Endothelial cell of umbilical vein (primary cell): ENCODE measurements around the gene IFNL3. TPM values are rescaled to one million over a fixed set of nuclear protein-coding genes. Genes with fewer than 3 reads are reported as not detected.
A peak's percentile ranks its signal among the peaks of the same experiment; 100 is the strongest.

Source experiments
- BruUV-seq: library from RNA; stranded (reverse); fragments of 400-500 nt; replicated peaks from 2 replicates; lab custom pipeline; 2021; lab: Mats Ljungman, UMichigan
- CTCF ChIA-PET: fragments of 300-600, 350-600 bp; sonication (Branson Sonifier 250); formaldehyde crosslinking; loops from one replicate; lab custom pipeline; 2021; ENCODE audit warnings: antibody characterized with exemption, inconsistent platforms; lab: Charles Lee
- POLR2A ChIA-PET: fragments of 300-600, 350-600 bp; sonication (Branson Sonifier 250); formaldehyde crosslinking; loops from one replicate; lab custom pipeline; 2021; ENCODE audit warnings: antibody characterized with exemption, inconsistent platforms; lab: Charles Lee
- DNase-seq: peaks from one replicate; pipeline ENCODE4 v3.0.0-alpha.2; 2011; ENCODE audit warnings: low read depth, low spot score
- FAIRE-seq: peaks from 2 replicates; lab custom pipeline; 2011; peaks lifted over from hg19 to GRCh38; lab: Jason Lieb, UNC
- H2AFZ ChIP-seq: 2 replicates; pipeline ENCODE4 v1.6.0; 2012; ENCODE audit warnings: low read depth, low read length, control low read depth, inconsistent platforms
- H3K27ac ChIP-seq: 2 replicates; pipeline ENCODE4 v1.5.1; 2011; ENCODE audit warnings: low read depth, mild to moderate bottlenecking, control low read depth, low read length, moderate library complexity; ENCODE audit not compliant: insufficient read depth
- H3K27me3 ChIP-seq, 2 experiments: 2 replicates each; pipeline versions ENCODE4 v1.6.0 to v1.6.1; 2011; ENCODE audit warnings: low read length in 2 of 2, mixed read lengths in 1 of 2; ENCODE audit not compliant: control insufficient read depth in 2 of 2, insufficient read depth in 2 of 2
- H3K36me3 ChIP-seq, 2 experiments: 2 replicates in 1 of 2; 3 replicates in 1 of 2; pipeline ENCODE4 v1.5.1; 2011; ENCODE audit warnings: low read length in 2 of 2, mild to moderate bottlenecking in 1 of 2, moderate library complexity in 1 of 2; ENCODE audit not compliant: control insufficient read depth in 2 of 2, insufficient read depth in 2 of 2; ENCODE audit errors: extremely low read depth in 1 of 2
- H3K4me1 ChIP-seq: 3 replicates; pipeline ENCODE4 v1.5.1; 2011; ENCODE audit warnings: mild to moderate bottlenecking, low read length; ENCODE audit not compliant: control insufficient read depth, insufficient read depth; ENCODE audit errors: extremely low read depth
- H3K4me2 ChIP-seq: 2 replicates; pipeline ENCODE4 v1.6.1; 2011; ENCODE audit warnings: low read length, control low read depth, mixed read lengths; ENCODE audit not compliant: insufficient read depth
- H3K4me3 ChIP-seq, 3 experiments: fragments of 200-600 bp in 1 of 3; sonication (generic), shearing (Covaris generic) in 1 of 3; replicated peaks in 1 of 3; 2 replicates each; pipeline ENCODE4 v1.5.1; 2011 to 2016; ENCODE audit warnings: control low read depth in 3 of 3, low read length in 3 of 3, mild to moderate bottlenecking in 2 of 3, inconsistent platforms in 1 of 3, low read depth in 1 of 3, moderate library complexity in 1 of 3; ENCODE audit not compliant: insufficient read depth in 1 of 3
- H3K79me2 ChIP-seq: 2 replicates; pipeline ENCODE4 v1.6.0; 2012; ENCODE audit warnings: low read length, inconsistent platforms; ENCODE audit not compliant: control insufficient read depth, insufficient read depth
- H3K9ac ChIP-seq: replicated peaks from 2 replicates; pipeline ENCODE3; 2011; ENCODE audit warnings: low read length, control low read depth; ENCODE audit not compliant: insufficient read depth; ENCODE audit errors: extremely low read depth
- H3K9me1 ChIP-seq: replicated peaks from 3 replicates; pipeline ENCODE4 v1.6.0; 2011; ENCODE audit warnings: mild to moderate bottlenecking, low read length; ENCODE audit not compliant: control insufficient read depth, insufficient read depth; ENCODE audit errors: extremely low read depth
- H3K9me3 ChIP-seq: replicated peaks from 2 replicates; pipeline ENCODE4 v1.5.1; 2012; ENCODE audit warnings: low read length, inconsistent platforms; ENCODE audit not compliant: control insufficient read depth, insufficient read depth
- H4K20me1 ChIP-seq: replicated peaks from 2 replicates; pipeline ENCODE3; 2011; ENCODE audit warnings: mild to moderate bottlenecking, low read length; ENCODE audit not compliant: control insufficient read depth, insufficient read depth; ENCODE audit errors: extremely low read depth
- CTCF ChIP-seq, 2 donors: IDR thresholded peaks; 1 replicate in 1 of 2; 2 replicates in 1 of 2; pipeline ENCODE4 v1.5.1; 2011; ENCODE audit warnings: low read length in 2 of 2, mild to moderate bottlenecking in 2 of 2, moderate library complexity in 2 of 2, control low read depth in 1 of 2, inconsistent platforms in 1 of 2, low read depth in 1 of 2; ENCODE audit not compliant: insufficient read depth in 1 of 2; ENCODE audit errors: extremely low read depth in 1 of 2
- EZH2 ChIP-seq: IDR thresholded peaks from 2 replicates; pipeline ENCODE4 v1.6.1; 2012; ENCODE audit warnings: borderline replicate concordance, low read depth, mild to moderate bottlenecking, moderate library complexity, low read length, inconsistent platforms; ENCODE audit not compliant: severe bottlenecking
- FOS ChIP-seq: IDR thresholded peaks from 2 replicates; pipeline ENCODE4 v1.6.1; 2011; ENCODE audit warnings: mild to moderate bottlenecking, low read length, moderate library complexity, borderline replicate concordance; ENCODE audit not compliant: insufficient read depth
- GATA2 ChIP-seq: IDR thresholded peaks from 2 replicates; pipeline ENCODE4 v1.7.0; 2011; ENCODE audit warnings: low read depth, mild to moderate bottlenecking, moderate library complexity, mixed read lengths, low read length; ENCODE audit not compliant: insufficient read length, insufficient read depth
- JUN ChIP-seq: IDR thresholded peaks from 2 replicates; pipeline ENCODE4 v1.6.1; 2011; ENCODE audit warnings: borderline replicate concordance, low read depth; ENCODE audit not compliant: insufficient read length, insufficient read depth
- MAX ChIP-seq: IDR thresholded peaks from 2 replicates; pipeline ENCODE4 v1.6.1; 2011; ENCODE audit not compliant: insufficient read depth, insufficient read length
- MYC ChIP-seq: IDR thresholded peaks from one replicate; pipeline ENCODE4 v1.6.1; 2011; ENCODE audit warnings: mild to moderate bottlenecking, low read depth, low read length
- POLR2A ChIP-seq: IDR thresholded peaks from 2 replicates; pipeline ENCODE4 v1.6.1; 2012; ENCODE audit warnings: low read depth, mild to moderate bottlenecking, control low read depth, low read length
- POLR2AphosphoS5 ChIP-seq: IDR thresholded peaks from 2 replicates; pipeline ENCODE4 v1.6.1; 2012; ENCODE audit warnings: low read depth, mild to moderate bottlenecking, control low read depth, low read length, moderate library complexity; ENCODE audit not compliant: insufficient read depth
- dilution Hi-C: fragments of 300-500 bp; cut with MboI; formaldehyde crosslinking; loops from one replicate; pipeline ENCODE4 v1.15.0; 2019; ENCODE audit warnings: low sequenced_read_pairs; ENCODE audit not compliant: extremely low pct_ligation_motif_present
- intact Hi-C: fragments of 100-400 bp; cut with micrococcal nuclease; formaldehyde crosslinking; loops from one replicate; pipeline ENCODE4 v1.10.0; 2022
- polyA plus RNA-seq, 4 experiments: library from polyadenylated mRNA; depleted of rRNA in 3 of 4; stranded (reverse) in 3 of 4; unstranded in 1 of 4; fragments of >200 nt; gene quantifications; 2 replicates each; pipeline versions ENCODE4 v1.2.1 to v1.2.3, GENCODE V29; 2011 to 2012; ENCODE audit warnings: missing spikeins in 1 of 4
- total RNA-seq: library from RNA; stranded (reverse); gene quantifications from 2 replicates; pipeline ENCODE4 v1.2.3, GENCODE V29; 2021

IFNL3 gene
- total and polyA plus RNA-seq, 2 donors (not counting 3 experiments of a cell fraction or from before 2014, with no cell fraction given), result not detected

DNA sequence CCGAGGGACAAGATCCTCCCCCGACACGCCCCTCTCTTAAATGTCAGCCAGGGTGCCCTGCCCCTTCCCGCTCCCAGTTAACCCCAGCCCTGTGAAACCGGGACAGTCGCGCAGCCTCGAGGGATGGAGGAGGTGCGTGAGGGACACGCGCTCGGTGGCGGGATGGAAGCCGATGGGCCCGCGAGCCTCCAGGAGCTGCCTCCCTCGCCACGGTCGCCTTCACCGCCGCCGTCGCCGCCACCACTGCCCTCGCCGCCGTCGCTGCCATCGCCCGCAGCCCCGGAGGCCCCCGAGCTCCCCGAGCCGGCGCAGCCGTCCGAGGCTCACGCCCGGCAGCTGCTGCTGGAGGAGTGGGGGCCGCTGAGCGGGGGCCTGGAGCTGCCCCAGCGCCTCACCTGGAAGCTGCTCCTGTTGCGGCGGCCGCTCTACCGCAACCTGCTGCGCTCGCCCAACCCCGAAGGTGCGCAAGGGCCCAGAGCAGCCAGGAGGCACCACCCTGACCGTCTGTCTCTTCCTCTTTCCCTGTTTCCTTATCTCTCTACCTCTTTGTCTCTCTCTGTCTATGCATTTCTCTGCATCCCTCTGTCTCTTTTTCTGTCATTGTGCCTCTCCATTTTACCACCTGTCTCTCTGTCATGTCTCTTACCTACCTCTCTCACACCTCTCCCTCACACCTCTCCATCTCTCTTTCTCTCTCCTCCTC is 47.8 kb downstream of the IFNL3 start, which contains the start of gene NCCRP1:
NCCRP1 (plus strand) TSS at position 105 of the 703 bp plus-strand sequence; CDS start at position 124, 19 bp downstream.
- DNase-seq (no peak), FAIRE-seq (no peak)
- POLR2A ChIA-PET, result no interaction called here
- Histone ChIP-seq H3K36me3 (no peaks in the 10 kb centered on the region), H2AFZ (no peak within 1 kb of the TSS), H3K27ac (no peak within 1 kb of the TSS), H4K20me1 (no peaks in the 10 kb centered on the region), H3K79me2 (no peaks in the 10 kb centered on the region), H3K9me1 (no peaks in the 10 kb centered on the region), H3K9ac (no peak within 1 kb of the TSS), H3K4me1 (no peaks in the 10 kb centered on the region), H3K4me3 (no peak within 1 kb of the TSS), H3K27me3 (peaks cover 30 to 31% of the 10 kb centered on the region in 2 experiments), H3K9me3 (no peaks in the 10 kb centered on the region), H3K4me2 (no peak within 1 kb of the TSS)
- intact Hi-C loops (loop anchor here (5.0 kb wide), 1 partner anchor 145 kb away; no protein-coding TSS in a partner anchor), dilution Hi-C loops (no loop called here)
- CTCF ChIA-PET, result interaction anchor here (1.0 to 1.1 kb wide), 2 partner anchors 75 to 131 kb away, joined by 3 to 6 read pairs; no protein-coding TSS in a partner anchor
- TF ChIP-seq JUN (no peak), EZH2 (peak; percentile 79)
- BruUV-seq, result no TSS peak

DNA sequence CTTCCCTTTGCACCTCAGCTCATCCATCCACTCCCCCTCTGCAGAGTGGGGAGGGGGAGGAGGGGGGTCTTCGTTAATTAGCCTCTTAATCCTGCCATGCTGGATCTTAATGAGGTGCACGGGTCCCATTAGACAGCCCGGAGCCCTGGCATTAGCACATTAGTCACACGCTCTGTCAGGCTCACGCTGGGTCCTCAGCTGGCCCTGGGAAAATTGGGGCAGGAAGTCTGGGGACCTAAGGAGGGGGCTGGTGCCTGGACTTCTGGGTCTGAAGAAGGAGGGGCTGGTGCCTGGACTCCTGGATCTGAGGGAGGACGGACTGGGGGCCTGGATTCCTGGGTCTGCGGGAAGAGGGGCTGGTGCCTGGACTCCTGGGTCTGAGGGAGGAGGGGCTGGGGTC is 48.5 kb downstream of the IFNL3 start:
- FAIRE-seq (no peak), DNase-seq (no peak)
- H3K9me3 ChIP-seq, result no peaks in the 10 kb centered on the region
- BruUV-seq, result no TSS peak
- no peaks in the 10 kb centered on the region for H4K20me1 ChIP-seq
- H3K4me1 ChIP-seq, result no peaks in the 10 kb centered on the region
- H3K4me3 ChIP-seq, result no peak overlapping the region
- CTCF ChIA-PET, result interaction anchor here (1.1 kb wide), 1 partner anchor 132 kb away, joined by 3 read pairs; no protein-coding TSS in a partner anchor
- TF ChIP-seq POLR2A, result no peak
- TF ChIP-seq JUN, result no peak
- TF ChIP-seq CTCF (IDR thresholded peaks at IDR 0.05; ENCODE audit: extremely low read depth in 1 of 2, insufficient read depth in 1 of 2, low read depth in 1 of 2, low read length in 2 of 2), result no peak
- no peak for TF ChIP-seq GATA2
- no peak for TF ChIP-seq POLR2AphosphoS5
- no peak for TF ChIP-seq MYC
- no peak for TF ChIP-seq FOS
- no peak for TF ChIP-seq MAX
- no peak overlapping the region for H2AFZ ChIP-seq
- POLR2A ChIA-PET, result no interaction called here
- H3K9ac ChIP-seq, result no peak overlapping the region
- no peaks in the 10 kb centered on the region for H3K36me3 ChIP-seq
- dilution Hi-C loops, result no loop called here
- no peaks in the 10 kb centered on the region for H3K9me1 ChIP-seq
- no peak overlapping the region for H3K27ac ChIP-seq
- H3K79me2 ChIP-seq, result no peaks in the 10 kb centered on the region
- intact Hi-C loops, result loop anchor here (5.0 kb wide), 1 partner anchor 144 kb away; no protein-coding TSS in a partner anchor
- H3K27me3 ChIP-seq, result peaks cover 30 to 31% of the 10 kb centered on the region in 2 experiments
- H3K4me2 ChIP-seq, result no peak overlapping the region
